DOHH2 (cell line): ENCODE results near the gene COL5A2.

ENCODE experiments used
- H3F3A ChIP-seq: fragments of 200-600 bp; sonication (generic), shearing (Covaris generic); 2 replicates; pipeline ENCODE4 v1.6.0; 2016; ENCODE audit warnings: antibody characterized with exemption, mild to moderate bottlenecking; ENCODE audit not compliant: control insufficient read depth, insufficient read depth
- H3K27ac ChIP-seq: fragments of 200-600 bp; sonication (generic); 2 replicates; pipeline ENCODE4 v1.5.1; 2014; ENCODE audit warnings: low read depth, mild to moderate bottlenecking, low read length, moderate library complexity
- H3K27me3 ChIP-seq: fragments of 200-600 bp; sonication (generic); 2 replicates; pipeline ENCODE4 v1.6.1; 2014; ENCODE audit warnings: mild to moderate bottlenecking, low read length, mixed read lengths; ENCODE audit not compliant: control insufficient read depth
- H3K36me3 ChIP-seq: fragments of 200-600 bp; sonication (generic); 2 replicates; pipeline ENCODE4 v1.6.1; 2014; ENCODE audit warnings: mild to moderate bottlenecking, low read length, moderate library complexity, mixed read lengths; ENCODE audit not compliant: control insufficient read depth
- H3K4me1 ChIP-seq: fragments of 200-600 bp; sonication (generic); 2 replicates; pipeline ENCODE4 v1.6.1; 2014; ENCODE audit warnings: mild to moderate bottlenecking, low read length, mixed read lengths; ENCODE audit not compliant: control insufficient read depth
- H3K4me2 ChIP-seq: fragments of 200-600 bp; sonication (generic); 2 replicates; pipeline ENCODE4 v1.6.0; 2014; ENCODE audit warnings: mild to moderate bottlenecking, low read length, moderate library complexity
- H3K4me3 ChIP-seq: fragments of 200-600 bp; sonication (generic); 2 replicates; pipeline ENCODE4 v1.5.1; 2014; ENCODE audit warnings: mild to moderate bottlenecking, low read length, mixed read lengths
- H3K79me2 ChIP-seq: fragments of 200-600 bp; sonication (generic); 2 replicates; pipeline ENCODE4 v1.6.1; 2014; ENCODE audit warnings: mild to moderate bottlenecking, low read length, mixed read lengths; ENCODE audit not compliant: control insufficient read depth
- H3K9me2 ChIP-seq: fragments of 200-600 bp; sonication (generic); replicated peaks from 2 replicates; pipeline ENCODE4 v1.6.1; 2014; ENCODE audit warnings: mild to moderate bottlenecking, low read length, mixed read lengths; ENCODE audit not compliant: control insufficient read depth
- H3K9me3 ChIP-seq: fragments of 200-600 bp; sonication (generic); 2 replicates; pipeline ENCODE4 v1.6.1; 2014; ENCODE audit warnings: antibody characterized with exemption, low read length, mixed read lengths; ENCODE audit not compliant: control insufficient read depth, insufficient read depth
- H4K20me1 ChIP-seq: fragments of 200-600 bp; sonication (generic); 2 replicates; pipeline ENCODE4 v1.6.0; 2014; ENCODE audit warnings: low read depth, mild to moderate bottlenecking, antibody characterized with exemption, low read length, moderate library complexity; ENCODE audit not compliant: control insufficient read depth, insufficient read depth
- EZH2phosphoT487 ChIP-seq: fragments of 200-600 bp; sonication (generic); IDR thresholded peaks from 2 replicates; pipeline ENCODE4 v1.6.1; 2017; ENCODE audit warnings: borderline replicate concordance, mild to moderate bottlenecking, antibody characterized with exemption, low read length, moderate library complexity, mixed read lengths
- TF ChIP-seq, protein P1 (sequence below): fragments of 200-600 bp; sonication (generic); IDR thresholded peaks from one replicate; pipeline ENCODE4 v1.5.1; 2014; ENCODE audit warnings: antibody characterized with exemption, mild to moderate bottlenecking, low read depth, low read length; ENCODE audit not compliant: poor library complexity, severe bottlenecking

Gene COL5A2

DNA sequence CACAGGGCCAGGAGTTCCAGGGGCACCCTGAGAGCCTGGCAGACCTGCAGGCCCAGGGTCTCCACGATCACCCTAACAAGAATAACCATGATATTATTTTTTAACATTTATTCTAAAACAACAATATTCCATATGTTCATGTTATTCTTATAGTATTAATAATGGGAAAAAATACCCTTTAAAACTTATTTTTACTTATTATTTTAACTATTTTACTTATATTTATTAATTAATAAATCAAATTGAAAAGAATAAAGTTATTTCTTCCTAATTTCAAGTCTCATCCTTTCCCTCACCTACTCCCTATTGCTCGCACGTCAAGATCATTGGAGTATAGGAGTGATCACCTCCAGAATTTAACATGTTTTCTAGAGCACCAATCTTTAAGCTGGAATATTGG lies 133.7 kb downstream of the COL5A2 start:
- Histone ChIP-seq H3K79me2 (no peaks in the 10 kb centered on the region), H3K36me3 (no peaks in the 10 kb centered on the region), H3K9me3 (no peaks in the 10 kb centered on the region), H3K9me2 (no peaks in the 10 kb centered on the region), H3F3A (no peaks in the 10 kb centered on the region), H3K27me3 (no peaks in the 10 kb centered on the region), H3K4me2 (no peak overlapping the region), H3K4me1 (no peaks in the 10 kb centered on the region), H3K4me3 (no peak overlapping the region), H4K20me1 (no peaks in the 10 kb centered on the region), H3K27ac (no peak overlapping the region)
- no peak for TF ChIP-seq EZH2phosphoT487
- TF ChIP-seq, protein P1, sequence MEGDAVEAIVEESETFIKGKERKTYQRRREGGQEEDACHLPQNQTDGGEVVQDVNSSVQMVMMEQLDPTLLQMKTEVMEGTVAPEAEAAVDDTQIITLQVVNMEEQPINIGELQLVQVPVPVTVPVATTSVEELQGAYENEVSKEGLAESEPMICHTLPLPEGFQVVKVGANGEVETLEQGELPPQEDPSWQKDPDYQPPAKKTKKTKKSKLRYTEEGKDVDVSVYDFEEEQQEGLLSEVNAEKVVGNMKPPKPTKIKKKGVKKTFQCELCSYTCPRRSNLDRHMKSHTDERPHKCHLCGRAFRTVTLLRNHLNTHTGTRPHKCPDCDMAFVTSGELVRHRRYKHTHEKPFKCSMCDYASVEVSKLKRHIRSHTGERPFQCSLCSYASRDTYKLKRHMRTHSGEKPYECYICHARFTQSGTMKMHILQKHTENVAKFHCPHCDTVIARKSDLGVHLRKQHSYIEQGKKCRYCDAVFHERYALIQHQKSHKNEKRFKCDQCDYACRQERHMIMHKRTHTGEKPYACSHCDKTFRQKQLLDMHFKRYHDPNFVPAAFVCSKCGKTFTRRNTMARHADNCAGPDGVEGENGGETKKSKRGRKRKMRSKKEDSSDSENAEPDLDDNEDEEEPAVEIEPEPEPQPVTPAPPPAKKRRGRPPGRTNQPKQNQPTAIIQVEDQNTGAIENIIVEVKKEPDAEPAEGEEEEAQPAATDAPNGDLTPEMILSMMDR: no peak

DNA sequence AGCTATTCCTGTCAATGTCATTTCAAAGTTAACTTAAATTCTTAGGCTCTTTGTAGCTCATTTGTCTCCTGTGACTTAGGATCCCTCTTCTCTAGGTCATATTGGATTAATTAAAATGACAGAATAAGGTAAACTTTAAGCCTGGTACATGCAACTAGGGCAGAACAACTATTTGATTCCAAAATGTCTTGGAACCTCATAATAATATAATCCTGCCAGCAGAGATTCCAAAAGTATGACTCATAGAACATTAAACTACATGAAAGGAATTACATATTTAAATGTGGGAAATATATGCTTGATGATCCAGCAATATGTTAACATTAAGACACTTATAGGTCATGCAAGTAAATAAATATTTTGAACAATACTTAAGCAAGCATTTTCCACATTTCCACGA lies 142.0 kb downstream of the COL5A2 start:
- Histone ChIP-seq H3K4me1 (no peaks in the 10 kb centered on the region), H3F3A (no peaks in the 10 kb centered on the region), H3K4me3 (no peak overlapping the region), H3K9me3 (no peaks in the 10 kb centered on the region), H4K20me1 (no peaks in the 10 kb centered on the region), H3K27me3 (no peaks in the 10 kb centered on the region), H3K9me2 (no peaks in the 10 kb centered on the region), H3K79me2 (no peaks in the 10 kb centered on the region), H3K27ac (no peak overlapping the region), H3K4me2 (no peak overlapping the region), H3K36me3 (no peaks in the 10 kb centered on the region)
- no peak for TF ChIP-seq EZH2phosphoT487
- TF ChIP-seq, protein P1: no peak

DNA sequence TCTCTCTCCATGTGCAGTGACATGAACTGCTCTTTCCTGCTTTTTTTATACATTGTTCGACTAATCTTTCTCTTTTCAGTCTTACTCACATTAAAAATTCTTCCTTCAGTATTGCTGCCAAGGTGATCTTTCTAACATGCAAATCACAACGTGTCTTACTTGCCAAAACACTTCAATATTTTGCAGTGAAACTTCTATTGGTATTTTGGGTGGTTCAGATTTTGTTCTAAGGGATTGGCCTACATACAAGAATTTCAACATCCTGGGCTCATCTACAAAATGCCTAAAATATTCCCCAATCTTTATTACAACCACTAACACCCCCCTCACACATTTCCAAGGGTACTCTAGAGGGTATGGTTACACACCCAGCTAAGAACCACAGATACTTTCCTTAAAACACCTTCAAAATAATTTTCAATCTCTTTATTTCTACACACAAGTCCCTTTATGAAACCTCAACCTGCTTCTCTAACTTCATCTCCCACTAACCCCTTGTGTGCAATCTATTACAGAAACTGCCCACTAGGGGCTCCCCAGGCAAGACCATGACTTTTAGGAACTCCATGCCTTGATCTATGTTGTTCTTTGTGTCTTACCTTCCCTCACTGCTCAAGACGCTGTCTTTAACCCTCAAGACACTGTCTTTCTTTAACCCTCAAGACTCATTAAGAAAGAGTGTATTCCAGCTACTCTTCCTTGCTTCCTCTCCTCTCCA lies 154.5 kb downstream of the COL5A2 start:
- Histone ChIP-seq H3K36me3 (no peaks in the 10 kb centered on the region), H3K4me2 (no peak overlapping the region), H3K27me3 (no peaks in the 10 kb centered on the region), H3K4me1 (no peaks in the 10 kb centered on the region), H3F3A (no peaks in the 10 kb centered on the region), H3K9me2 (no peaks in the 10 kb centered on the region), H3K9me3 (no peaks in the 10 kb centered on the region), H3K4me3 (no peak overlapping the region), H3K79me2 (no peaks in the 10 kb centered on the region), H3K27ac (no peak overlapping the region), H4K20me1 (no peaks in the 10 kb centered on the region)
- TF ChIP-seq, protein P1: peak; percentile 52
- no peak for TF ChIP-seq EZH2phosphoT487
